ENCODE data around the gene RASAL2. TPM values are rescaled to one million over a fixed set of nuclear protein-coding genes. Genes with fewer than 3 reads are reported as not detected.
A peak's percentile ranks its signal among the peaks of the same experiment; 100 is the strongest.

The RASAL2 gene
- total RNA-seq, 1 experiment from 2014 or later: 32.4 TPM

- TF ChIP-seq CTCF (IDR thresholded peaks at IDR 0.05; ENCODE audit: unreplicated experiment): no peak
- Mint-ChIP-seq H3K9me3 (ENCODE audit: low read depth, unreplicated experiment) (no peaks in the 10 kb centered on the region), H3K4me3 (ENCODE audit: low read depth, unreplicated experiment) (no peak overlapping the region), H3K4me1 (ENCODE audit: low read depth, unreplicated experiment) (peaks cover 35% of the 10 kb centered on the region), H3K27me3 (ENCODE audit: unreplicated experiment) (no peaks in the 10 kb centered on the region), H3K36me3 (ENCODE audit: insufficient read depth, unreplicated experiment) (no peaks in the 10 kb centered on the region), H3K27ac (ENCODE audit: unreplicated experiment) (peak overlapping the region; percentile 43)
- no TSS peak for BruUV-seq (replicated peaks)
- intact Hi-C loops (cut with micrococcal nuclease; ENCODE audit: unreplicated experiment): loop anchor here (2.0 to 10.0 kb wide), 3 partner anchors 94 to 234 kb away; partner anchors contain the start of gene RASAL2
- CTCF ChIA-PET: interaction anchor here (0.5 to 1.0 kb wide), 4 partner anchors 57 to 156 kb away, joined by 3 to 4 read pairs (median 4); no protein-coding TSS in a partner anchor
- DNase-seq: no peak
Measured at GRCh38 chr1:178188306-178188705, 94.4 kb downstream of the RASAL2 start.

DNA sequence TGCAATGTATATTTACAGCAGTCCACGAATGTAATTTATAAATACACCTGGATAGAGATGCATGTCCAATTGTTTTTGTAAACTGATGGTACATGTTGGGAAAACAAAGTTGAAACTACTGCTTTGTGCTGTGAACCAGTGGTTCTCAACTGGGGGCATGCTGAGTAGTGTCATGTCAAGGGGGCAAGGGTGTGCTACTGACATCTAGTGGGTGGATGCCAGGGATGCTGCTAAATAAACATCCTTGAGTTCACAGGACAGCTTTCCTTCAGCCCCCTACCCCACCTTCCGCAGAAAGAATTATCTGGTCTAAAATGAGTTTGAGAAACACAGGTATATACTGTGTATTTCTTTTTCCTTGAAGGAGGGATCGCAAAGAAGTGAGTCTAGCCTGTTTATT, 95.9 kb downstream of the RASAL2 start:
- Mint-ChIP-seq H3K27ac (ENCODE audit: unreplicated experiment) (no peak overlapping the region), H3K36me3 (ENCODE audit: insufficient read depth, unreplicated experiment) (no peaks in the 10 kb centered on the region), H3K9me3 (ENCODE audit: low read depth, unreplicated experiment) (no peaks in the 10 kb centered on the region), H3K27me3 (ENCODE audit: unreplicated experiment) (no peaks in the 10 kb centered on the region), H3K4me3 (ENCODE audit: low read depth, unreplicated experiment) (no peak overlapping the region), H3K4me1 (ENCODE audit: low read depth, unreplicated experiment) (peaks cover 42% of the 10 kb centered on the region)
- intact Hi-C loops (cut with micrococcal nuclease; ENCODE audit: unreplicated experiment): loop anchor here (2.0 to 10.0 kb wide), 3 partner anchors 95 to 235 kb away; partner anchors contain the start of gene RASAL2
- DNase-seq: peak; percentile 60
- TF ChIP-seq CTCF (IDR thresholded peaks at IDR 0.05; ENCODE audit: unreplicated experiment): peak; percentile 41
- BruUV-seq (replicated peaks): no TSS peak
- CTCF ChIA-PET: interaction anchor here (0.6 to 2.3 kb wide), 2 partner anchors 93 to 158 kb away, joined by 3 to 7 read pairs; no protein-coding TSS in a partner anchor

GRCh38 chr1:178190881-178191280, 97.0 kb downstream of the RASAL2 start:
- CTCF ChIA-PET: interaction anchor here (0.6 to 2.3 kb wide), 3 partner anchors 12 to 243 kb away, joined by 3 to 7 read pairs (median 5); no protein-coding TSS in a partner anchor
- intact Hi-C loops (cut with micrococcal nuclease; ENCODE audit: unreplicated experiment): no loop called here
- no TSS peak for BruUV-seq (replicated peaks)

GRCh38 chr1:178192686-178193085, 98.8 kb downstream of the RASAL2 start:
- Mint-ChIP-seq H3K36me3 (ENCODE audit: insufficient read depth, unreplicated experiment) (no peaks in the 10 kb centered on the region), H3K4me3 (ENCODE audit: low read depth, unreplicated experiment) (peak overlapping the region; percentile 45), H3K4me1 (ENCODE audit: low read depth, unreplicated experiment) (peaks cover 32% of the 10 kb centered on the region), H3K9me3 (ENCODE audit: low read depth, unreplicated experiment) (peaks cover 2% of the 10 kb centered on the region), H3K27ac (ENCODE audit: unreplicated experiment) (peak overlapping the region; percentile 80), H3K27me3 (ENCODE audit: unreplicated experiment) (no peaks in the 10 kb centered on the region)
- BruUV-seq (replicated peaks): no TSS peak
- CTCF ChIA-PET: interaction anchor here (0.6 to 1.0 kb wide), 3 partner anchors 46 to 161 kb away, joined by 3 to 4 read pairs (median 3); no protein-coding TSS in a partner anchor
- DNase-seq: peak; percentile 63
- no peak for TF ChIP-seq CTCF (IDR thresholded peaks at IDR 0.05; ENCODE audit: unreplicated experiment)
- intact Hi-C loops (cut with micrococcal nuclease; ENCODE audit: unreplicated experiment): loop anchor here (2.0 kb wide), 3 partner anchors 90 to 154 kb away; no protein-coding TSS in a partner anchor

More at GRCh38 chr1:178190881-178191280, 97.0 kb downstream of the RASAL2 start:
- no peaks in the 10 kb centered on the region for H3K27me3 Mint-ChIP-seq (ENCODE audit: unreplicated experiment)
- DNase-seq: no peak
- no peak for TF ChIP-seq CTCF (IDR thresholded peaks at IDR 0.05; ENCODE audit: unreplicated experiment)
- H3K27ac Mint-ChIP-seq (ENCODE audit: unreplicated experiment): no peak overlapping the region
- no peaks in the 10 kb centered on the region for H3K9me3 Mint-ChIP-seq (ENCODE audit: low read depth, unreplicated experiment)
- H3K4me1 Mint-ChIP-seq (ENCODE audit: low read depth, unreplicated experiment): peaks cover 40% of the 10 kb centered on the region
- H3K36me3 Mint-ChIP-seq (ENCODE audit: insufficient read depth, unreplicated experiment): no peaks in the 10 kb centered on the region
- H3K4me3 Mint-ChIP-seq (ENCODE audit: low read depth, unreplicated experiment): no peak overlapping the region
